NCI-H345 treated with DMSO at 0.1 percent for 48 hours (cell line): Measurements from ENCODE around the gene TSC22D4.
"Not testable (repeated sequence)": the region's sequence is repeated elsewhere in the genome, so short reads cannot be mapped to it uniquely, and the experiment has no call there.

Experiments
- DNase-seq: peaks from one replicate; lab custom pipeline; 2025; ENCODE audit not compliant: unreplicated experiment; lab: John Stamatoyannopoulos, UW

The TSC22D4 gene

DNA sequence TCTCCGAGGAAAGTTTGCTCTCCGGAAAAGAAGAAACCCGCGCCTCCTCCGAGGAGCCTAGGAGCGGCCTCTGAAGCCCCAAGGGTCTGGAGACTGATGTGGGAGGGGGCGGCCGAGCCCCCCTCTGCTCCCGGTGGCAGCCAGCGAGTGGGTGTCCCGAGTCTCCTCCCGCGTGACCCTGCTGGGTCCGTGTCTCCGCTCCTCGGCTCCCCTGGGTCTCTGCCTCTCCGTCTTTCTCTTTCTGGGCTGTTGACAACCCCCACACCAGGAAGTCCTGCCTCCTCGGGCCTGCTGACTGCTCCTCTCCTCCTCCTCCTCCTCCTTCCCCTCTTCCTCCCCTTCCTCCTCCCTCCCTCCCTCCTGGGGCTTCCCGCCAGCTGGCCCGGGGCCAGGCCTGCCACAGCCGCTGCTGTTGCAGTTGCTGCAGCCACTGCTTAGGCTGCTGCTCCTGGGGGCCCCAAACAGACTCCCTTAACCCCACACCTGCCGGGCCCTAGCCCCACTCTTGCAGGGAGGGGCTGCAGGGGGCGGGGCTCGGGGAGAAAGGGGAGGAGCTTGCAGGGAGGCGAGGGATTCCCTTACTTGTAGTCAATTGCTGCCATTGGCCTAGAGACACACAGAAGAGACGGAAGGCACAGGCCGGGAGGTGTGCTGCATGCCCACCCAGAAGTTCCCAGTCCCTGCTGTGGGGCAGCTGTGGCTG lies at the start of gene TSC22D4:
Gene TSC22D4 (minus strand): TSS at position 257 of the 703 bp plus-strand sequence. CDS start 1,176 bp downstream, outside the sequence.
- peak; percentile 27 for DNase-seq

DNA sequence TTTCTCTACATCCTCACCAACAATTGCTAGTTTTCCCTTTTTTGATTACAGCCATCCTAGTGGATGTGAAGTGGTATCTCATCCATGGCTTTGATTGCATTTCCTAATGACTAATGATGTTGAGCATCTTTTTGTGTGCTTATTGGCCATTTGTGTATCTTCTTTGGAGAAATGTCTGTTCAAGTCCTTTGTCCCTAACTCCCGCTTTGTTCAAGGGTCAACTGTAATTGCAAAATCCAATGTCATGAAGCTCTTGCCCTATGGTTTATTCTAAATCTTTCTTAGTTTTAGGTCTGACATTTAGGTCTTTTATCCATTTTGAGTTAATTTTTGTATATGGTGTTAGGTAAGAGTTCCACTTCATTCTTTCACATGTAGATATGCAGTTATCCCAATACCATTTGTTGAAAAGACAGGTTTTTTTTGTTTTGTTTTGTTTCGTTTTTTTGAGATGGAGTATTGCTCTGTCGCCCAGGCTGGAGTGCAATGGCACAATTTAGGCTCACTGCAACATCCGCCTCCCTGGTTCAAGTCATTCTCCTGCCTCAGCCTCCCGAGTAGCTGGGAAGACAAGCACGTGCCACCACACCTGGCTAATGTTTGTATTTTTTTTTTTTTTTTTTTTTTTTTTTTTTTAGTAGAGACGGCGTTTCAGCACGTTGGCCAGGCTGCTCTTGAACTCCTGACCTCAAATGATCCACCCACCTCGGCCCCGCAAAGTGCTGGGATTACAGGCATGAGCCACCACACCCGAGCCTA lies 49.3 kb upstream of the TSC22D4 start:
- DNase-seq, result not testable (repeated sequence)

DNA sequence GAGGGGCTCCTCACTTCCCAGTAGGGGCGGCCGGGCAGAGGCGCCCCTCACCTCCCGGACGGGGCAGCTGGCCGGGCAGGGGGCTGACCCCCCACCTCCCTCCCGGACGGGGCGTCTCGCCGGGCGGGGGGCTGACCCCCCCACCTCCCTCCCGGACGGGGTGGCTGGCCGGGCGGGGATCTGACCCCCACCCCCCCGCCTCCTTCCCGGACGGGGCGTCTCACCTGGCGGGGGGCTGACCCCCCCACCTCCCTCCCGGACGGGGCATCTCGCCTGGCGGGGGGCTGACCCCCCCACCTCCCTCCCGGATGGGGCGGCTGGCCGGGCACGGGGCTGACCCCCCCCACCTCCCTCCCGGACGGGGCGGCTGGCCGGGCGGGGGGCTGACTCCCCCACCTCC lies 44.2 kb upstream of the TSC22D4 start:
- DNase-seq, result not testable (repeated sequence)

DNA sequence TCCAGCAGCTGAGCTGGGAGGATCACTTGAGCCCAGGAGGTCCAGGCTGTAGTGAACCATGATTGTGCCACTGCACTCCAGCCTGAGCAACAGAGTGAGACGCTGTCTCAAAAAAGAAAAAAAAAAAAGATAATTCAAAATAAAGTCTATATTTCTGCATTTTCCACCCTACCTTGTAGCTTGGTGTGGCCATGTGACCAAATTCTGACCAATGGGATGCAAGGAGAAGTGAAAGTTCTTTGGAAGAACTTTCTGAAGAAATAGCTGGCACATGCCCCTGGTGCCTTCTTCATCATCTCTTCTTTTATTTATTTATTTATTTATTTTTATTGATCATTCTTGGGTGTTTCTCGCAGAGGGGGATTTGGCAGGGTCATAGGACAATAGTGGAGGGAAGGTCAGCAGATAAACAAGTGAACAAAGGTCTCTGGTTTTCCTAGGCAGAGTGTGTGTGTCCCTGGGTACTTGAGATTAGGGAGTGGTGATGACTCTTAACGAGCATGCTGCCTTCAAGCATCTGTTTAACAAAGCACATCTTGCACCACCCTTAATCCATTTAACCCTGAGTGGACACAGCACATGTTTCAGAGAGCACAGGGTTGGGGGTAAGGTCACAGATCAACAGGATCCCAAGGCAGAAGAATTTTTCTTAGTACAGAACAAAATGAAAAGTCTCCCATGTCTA lies 43.0 kb upstream of the TSC22D4 start:
- DNase-seq, result not testable (repeated sequence)

DNA sequence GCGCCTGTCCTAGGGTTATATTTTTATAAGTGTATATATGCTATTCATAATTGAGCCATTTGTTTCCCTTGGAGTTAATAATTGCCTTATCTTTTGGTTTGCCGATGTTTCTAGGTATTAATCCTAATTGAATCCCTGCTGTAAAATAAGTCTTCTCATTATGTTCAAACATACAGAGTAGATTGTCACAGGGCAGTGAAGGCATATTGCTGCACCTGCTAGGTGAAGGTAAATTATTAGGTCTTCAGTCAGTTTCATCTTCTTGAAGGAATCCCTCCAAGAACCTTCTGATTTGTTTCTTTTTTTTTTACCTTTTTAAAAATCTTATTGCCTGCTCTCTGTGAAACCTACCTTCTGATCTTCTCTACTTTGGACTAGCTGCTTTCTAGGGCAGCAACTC lies 42.1 kb upstream of the TSC22D4 start:
- DNase-seq, result no peak

DNA sequence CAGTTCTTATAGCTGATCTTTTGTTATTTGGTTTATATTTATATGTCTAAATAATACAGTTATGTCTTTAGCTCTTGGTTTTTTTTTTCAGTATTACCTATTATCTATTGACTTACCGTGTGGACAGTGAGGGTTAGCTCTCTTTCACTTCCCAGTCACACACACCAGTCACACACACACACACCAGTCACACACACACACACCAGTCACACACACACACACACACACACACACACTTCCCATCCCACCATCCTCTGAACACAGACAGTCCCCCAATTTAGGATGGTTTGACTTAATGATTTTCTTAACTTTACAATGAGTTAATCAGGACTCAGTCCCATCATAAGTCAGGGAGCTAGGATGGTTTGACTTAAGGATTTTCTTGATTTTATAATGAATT lies 41.1 kb upstream of the TSC22D4 start:
- DNase-seq, result no peak

DNA sequence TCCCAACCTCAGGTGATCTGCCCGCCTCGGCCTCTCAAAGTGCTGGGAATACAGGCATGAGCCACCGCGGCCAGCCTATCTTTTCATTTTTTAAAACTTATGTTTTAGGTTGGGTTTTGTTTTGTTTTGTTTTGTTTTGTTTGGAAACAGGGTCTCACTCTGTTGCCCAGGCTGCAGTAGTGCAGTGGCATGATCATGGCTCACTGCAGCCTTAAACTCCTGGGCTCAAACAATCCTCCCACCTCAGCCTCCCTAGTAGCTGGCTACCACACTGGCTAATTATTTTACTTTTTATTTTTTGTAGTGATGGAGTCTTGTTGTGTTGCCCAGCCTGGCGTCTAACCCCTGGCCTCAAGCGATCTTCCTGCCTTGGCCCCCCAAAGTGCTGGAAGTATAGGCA lies 40.6 kb upstream of the TSC22D4 start:
- DNase-seq, result no peak

DNA sequence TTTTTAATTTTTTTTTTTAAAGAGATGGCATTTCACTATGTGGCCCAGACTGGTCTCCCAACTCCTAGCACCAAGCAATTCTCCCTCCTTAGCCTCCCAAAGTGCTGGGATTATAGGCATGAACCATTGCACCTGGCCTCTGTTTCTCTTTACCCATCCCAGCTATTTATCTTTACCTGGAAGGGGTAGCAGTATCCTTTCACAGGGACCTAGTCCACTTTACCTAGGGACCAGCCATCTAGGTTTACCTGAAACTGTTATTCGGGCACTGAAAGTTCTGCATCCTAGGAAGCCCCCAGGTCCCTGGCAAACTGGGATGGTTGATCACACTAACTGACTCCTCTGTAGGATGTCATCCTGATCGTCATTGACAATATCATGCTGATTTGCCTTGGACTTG lies 38.3 kb upstream of the TSC22D4 start:
- DNase-seq, result no peak

DNA sequence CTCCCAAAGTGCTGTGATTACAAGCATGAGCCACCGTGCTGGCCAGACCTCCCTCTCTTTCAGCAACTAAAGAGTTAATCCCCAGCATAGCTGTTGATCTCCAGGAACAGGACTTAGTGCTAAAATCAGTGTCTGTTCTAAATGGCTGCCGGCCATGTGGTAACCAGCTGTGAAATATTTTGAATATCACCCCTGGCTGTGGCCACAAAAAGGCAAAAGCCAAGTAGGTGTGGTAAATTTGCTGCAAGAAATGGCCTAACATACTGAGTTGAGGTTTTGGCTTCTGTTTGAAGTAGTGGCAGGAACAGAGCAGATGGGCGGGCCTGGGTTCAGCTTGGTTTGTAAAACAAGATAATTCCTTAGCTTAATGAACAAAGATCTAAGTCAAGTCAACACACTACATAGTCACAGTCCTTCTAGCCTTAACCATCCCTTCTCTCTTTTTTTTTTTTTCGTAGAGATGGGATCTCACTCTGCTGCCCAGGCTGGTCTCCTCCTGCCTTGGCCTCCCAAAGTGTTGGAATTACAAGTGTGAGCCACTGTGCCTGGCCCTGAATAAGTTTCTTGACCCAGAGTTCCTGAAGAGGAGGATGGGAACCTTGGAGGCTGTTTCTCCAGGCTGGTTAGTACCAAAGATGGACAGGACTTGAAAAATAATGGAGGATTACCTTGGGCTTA lies 37.3 kb upstream of the TSC22D4 start:
- DNase-seq, result no peak

DNA sequence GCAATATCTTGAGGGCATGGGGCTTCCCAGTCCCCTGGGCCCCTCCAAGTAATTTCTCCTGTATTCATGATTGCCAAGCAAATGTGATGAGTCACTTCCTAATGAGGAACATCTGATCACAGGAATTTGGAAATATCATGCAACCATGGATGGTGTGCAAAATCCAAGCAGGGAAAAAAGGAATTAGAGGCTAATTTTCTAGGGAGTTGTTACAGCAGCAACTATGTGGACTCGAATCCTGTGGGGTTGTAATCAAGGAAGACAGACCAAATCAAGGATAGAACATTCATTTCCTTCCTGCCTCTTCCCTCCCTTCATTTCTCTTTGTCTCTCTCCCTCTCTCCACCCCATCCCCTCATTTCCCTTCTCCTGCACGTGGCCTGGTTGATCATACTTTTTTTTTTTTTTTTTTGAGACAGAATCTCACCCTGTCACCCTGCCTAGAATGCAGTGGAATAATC lies 36.1 kb upstream of the TSC22D4 start:
- DNase-seq, result no peak

DNA sequence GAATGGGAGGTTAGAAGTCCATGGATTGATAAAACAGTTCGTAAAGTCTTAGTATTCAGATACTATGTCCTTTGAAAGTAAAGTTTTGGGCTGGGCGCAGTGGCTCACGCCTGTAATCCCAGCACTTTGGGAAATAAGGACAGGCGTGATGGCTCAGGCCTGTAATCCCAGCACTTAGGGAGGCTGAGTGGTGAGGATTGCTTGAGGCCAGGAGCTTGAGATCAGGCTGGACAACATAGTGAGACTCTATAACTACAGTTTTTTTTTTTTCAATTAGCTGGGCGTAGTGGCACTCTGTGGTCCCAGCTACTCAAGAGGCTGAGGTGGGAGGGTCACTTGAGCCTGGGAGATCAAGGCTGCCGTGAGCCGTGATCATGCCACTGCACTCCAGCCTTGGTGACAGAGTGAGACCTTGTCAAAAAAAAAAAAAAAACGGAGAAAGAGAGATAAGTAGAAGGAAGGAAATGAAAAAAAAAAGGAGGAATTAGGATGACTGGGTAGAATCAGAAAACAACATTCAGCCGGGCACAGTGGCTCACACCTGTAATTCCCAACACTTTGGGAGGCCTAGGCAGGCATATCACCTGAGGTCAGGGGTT lies 34.3 kb upstream of the TSC22D4 start:
- DNase-seq, result no peak

DNA sequence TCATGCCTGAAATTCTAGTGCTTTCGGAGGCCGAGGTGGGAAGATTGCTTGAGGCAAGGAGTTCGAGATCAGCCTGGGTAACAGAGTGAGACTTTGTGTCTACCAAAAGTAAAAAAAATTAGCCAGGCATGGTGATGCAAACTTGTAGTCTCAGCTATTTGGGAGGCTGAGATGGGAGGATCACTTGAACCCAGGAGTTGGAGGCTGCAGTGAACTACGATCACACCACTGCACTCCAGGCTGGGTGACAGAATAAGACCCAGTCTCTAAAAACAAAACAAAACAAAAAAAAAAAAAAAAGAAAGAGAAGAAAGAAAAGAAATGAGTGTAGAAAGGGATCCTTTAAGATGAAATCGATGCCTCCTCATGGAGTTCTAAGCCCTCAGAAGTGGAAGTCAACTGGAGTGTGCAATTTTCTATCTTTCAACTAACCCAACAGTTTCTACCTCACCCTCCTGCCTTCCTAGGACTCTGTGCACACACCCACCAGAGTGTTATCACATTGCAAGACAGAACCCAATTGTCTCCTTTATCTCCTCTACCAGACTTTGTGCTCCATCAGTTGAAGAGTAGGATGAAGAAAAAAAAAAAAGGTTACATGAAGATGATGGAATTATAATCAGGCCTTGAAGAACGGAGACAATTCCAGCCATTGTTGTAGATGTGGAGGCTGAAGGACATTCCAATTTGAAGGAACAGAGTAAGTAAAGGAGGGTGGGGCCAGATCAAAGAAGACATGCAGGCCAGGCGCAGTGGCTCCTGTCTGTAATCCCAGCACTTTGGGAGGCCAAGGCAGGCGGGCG lies 31.6 kb upstream of the TSC22D4 start:
- no peak for DNase-seq

DNA sequence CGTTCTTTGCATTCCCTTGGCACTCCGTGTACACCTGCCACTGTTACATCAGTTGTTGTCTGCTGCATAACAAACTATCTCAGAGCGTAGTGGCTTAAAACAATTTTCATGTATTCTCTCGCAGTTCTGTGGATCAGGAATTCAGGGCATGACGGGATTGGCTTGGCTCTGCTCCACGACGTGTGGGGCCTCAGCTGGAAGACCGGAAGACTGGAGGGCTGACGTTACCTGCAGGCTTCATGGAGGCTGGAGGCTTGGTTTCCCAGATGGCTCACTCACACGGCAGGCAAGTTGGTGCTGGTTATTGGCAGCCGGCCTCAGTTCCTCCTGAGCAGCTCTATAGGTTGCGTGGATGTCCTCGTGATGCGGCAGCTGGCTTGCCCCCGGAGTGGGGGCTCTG lies 30.2 kb upstream of the TSC22D4 start:
- no peak for DNase-seq

DNA sequence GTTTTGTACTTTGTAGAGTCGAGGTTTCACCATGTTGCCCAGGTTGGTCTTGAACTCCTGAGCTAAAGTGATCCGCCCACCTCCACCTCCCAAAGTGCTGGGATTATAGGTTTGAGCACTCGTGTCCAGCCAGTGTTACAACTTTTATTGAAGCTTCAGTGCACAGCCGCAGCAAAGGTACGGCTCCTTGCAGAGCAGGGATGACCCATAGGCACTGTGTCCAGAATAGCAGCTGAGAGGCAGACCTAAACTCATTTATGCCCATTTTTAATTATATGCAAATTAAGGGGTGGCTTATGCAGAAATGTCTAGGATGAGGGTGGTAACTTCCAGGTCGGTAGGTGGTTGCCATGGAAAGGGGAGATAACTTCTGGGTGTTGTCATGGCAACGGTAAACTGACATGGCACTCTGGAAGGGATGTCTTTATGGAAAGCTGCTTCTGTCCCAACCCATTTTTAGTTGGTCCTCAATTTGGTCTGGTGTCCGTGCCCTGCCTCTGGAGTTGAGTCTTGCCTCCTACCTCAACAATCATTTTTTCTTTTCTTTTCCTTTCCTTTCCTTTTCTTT lies 27.4 kb upstream of the TSC22D4 start:
- no peak for DNase-seq

DNA sequence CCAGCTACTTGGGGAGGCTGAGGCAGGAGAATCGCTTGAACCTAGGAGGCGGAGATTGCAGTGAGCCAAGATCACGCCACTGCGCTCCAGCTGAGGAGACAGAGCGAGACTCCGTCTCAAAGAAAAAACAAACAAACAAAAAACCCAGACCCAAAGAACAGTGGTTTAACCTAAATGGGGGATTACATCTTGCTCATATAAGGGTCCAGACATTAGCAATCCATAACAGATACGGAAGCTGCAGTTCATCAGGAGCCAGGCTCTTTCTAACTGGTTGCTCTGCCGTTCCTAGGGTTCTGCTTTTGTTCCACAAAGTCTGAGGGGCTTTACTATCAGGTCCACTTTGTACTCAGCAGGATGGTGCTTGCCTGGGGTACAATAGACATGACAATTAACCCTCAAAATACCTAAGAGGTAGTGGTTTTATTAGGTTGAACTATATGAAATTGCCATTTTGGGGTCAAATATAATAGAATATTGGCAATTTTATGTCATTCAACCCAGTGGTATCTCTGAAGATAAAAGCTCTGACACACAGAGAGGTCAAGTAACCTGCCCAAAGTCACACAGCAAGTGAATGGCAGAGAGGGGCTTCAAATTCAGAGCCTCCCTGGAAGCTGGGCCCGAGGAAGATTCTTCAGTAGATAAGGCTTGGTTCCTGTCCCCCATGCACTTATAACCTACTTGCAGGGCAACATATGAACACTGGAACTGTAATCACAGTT lies 26.0 kb upstream of the TSC22D4 start:
- DNase-seq, result no peak

DNA sequence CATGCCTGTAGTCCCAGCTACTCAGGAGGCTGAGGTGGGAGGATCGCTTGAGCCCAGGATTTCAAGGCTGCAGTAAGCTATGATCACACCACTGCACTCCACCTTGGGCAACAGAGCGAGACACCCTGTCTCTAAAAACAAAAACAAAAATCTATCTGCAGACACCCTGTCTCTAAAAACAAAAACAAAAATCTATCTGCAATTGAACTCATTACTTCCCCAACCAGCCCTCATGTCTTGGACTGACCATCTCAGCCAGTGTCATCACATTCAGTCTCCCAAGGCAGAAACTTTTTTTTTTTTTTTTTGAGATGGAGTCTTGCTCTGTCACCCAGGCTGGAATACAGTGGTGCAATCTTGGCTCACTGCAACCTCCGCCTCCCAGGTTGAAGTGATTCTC lies 25.0 kb upstream of the TSC22D4 start:
- not testable (repeated sequence) for DNase-seq

DNA sequence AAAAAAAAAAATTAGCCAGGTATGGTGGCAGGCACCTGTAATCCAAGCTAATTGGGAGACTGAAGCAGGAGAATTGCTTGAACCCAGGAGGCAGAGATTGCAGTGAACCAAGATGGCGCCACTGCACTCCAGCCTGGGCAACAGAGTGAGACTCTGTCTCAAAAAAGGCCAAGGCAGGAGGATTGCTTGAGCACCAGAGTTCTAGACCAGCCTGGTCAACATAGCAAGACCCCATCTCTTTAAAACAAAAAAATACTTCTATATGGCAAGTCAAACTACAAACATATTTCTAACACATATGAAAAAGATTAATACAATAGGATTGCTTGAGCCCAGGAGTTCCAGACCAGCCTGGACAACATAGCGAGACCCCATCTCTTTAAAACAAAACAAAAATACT lies 21.7 kb upstream of the TSC22D4 start:
- DNase-seq, result not testable (repeated sequence)

DNA sequence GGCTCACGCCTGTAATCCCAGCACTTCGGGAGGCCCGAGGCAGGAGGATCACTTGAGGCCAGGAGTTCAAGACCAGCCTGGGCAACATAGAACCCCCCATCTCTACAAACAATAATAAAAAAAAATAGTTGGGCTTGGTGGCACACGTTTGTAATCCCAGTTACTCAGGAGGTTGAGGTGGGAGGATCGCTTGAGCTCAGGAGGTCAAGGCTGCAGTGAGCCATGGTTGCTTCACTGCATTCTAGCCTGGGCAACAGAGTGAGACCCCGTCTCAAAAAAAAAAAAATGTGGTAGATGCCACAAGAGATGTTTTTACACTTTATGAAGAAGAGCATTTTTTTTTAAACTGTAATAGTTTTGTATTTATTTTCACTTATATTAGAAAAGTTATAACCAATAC lies 17.5 kb upstream of the TSC22D4 start:
- no peak for DNase-seq
